ENCODE data around the gene DSG2.
"Not testable (repeated sequence)": the region's sequence is repeated elsewhere in the genome, so short reads cannot be mapped to it uniquely, and the experiment has no call there.

Gene DSG2

DNA sequence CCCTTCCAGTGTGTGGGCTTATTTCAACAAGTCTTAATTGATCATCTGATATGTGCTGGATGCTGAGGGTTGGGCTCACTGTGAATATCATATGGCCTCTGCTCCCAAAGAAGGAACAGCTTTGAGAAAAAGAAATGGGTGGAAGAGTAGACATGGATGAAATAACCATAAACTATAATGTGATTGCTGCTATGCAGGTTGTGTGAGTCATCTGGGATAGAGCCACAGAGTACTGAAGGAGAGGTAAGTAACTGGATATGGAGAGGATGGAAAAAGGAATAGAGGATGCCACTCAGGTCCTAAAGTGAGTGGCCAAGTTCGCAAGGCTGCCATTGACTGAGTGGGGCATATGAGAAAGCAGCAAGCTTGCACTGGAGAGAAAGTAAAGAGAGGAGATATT lies 8.7 kb upstream of the DSG2 start:
- no peak overlapping the region for H3K9ac ChIP-seq (ENCODE audit: low read length)
- H3K36me3 ChIP-seq (ENCODE audit: control insufficient read depth, insufficient read depth, low read length, severe bottlenecking), result no peaks in the 10 kb centered on the region
- H3K4me1 ChIP-seq (ENCODE audit: control insufficient read depth, insufficient read depth, low read length), result peaks cover 15% of the 10 kb centered on the region
- H3K27me3 ChIP-seq (replicated peaks; ENCODE audit: control insufficient read depth, insufficient read depth, low read length), result no peaks in the 10 kb centered on the region
- H3K4me3 ChIP-seq (ENCODE audit: low read length), result no peak overlapping the region
- no peak for DNase-seq (ENCODE audit: low read depth)
- H3K9me3 ChIP-seq (ENCODE audit: control insufficient read depth, low read length), result no peaks in the 10 kb centered on the region

DNA sequence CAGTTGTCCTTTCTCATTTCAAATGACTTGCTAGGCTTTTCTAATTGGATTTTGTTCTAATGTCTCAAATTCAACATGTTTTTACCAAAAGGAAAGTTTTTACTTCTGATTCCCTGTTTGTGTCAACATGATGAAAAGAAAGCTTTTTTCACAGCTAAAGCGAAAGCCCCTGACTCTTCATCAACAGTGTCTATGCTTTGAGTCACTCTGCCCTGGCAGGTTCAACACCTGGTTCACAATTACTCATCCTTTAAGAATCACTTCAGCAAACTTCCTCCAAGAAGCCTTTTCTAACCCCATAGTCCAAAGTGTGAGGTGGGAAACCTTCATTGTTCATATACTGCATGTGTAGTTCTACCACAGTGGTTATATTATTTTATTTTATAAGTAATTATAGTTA lies 7.6 kb upstream of the DSG2 start:
- Histone ChIP-seq H3K9ac (ENCODE audit: low read length) (no peak overlapping the region), H3K9me3 (ENCODE audit: control insufficient read depth, low read length) (no peaks in the 10 kb centered on the region), H3K27me3 (replicated peaks; ENCODE audit: control insufficient read depth, insufficient read depth, low read length) (peaks cover 1% of the 10 kb centered on the region), H3K4me3 (ENCODE audit: low read length) (no peak overlapping the region), H3K36me3 (ENCODE audit: control insufficient read depth, insufficient read depth, low read length, severe bottlenecking) (no peaks in the 10 kb centered on the region), H3K4me1 (ENCODE audit: control insufficient read depth, insufficient read depth, low read length) (peaks cover 15% of the 10 kb centered on the region)
- DNase-seq (ENCODE audit: low read depth), result no peak

DNA sequence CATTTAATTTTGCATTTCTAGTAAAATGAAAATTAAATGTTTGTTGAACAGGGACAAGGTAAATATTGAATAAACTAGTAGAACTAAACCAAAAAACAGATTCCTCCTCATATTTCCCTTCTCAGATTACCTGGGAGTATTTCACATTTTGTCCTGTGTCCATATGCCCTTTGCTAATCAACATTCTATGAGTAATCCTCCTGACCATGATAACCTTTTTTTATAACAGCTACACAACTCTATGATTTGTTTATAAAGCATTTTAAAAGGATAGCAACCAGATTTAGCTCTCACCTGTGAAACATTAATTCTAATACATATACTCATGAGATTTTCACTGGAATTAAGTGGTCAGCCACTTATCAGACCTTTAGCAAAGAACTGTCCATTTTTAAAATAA lies 7.1 kb upstream of the DSG2 start:
- H3K36me3 ChIP-seq (ENCODE audit: control insufficient read depth, insufficient read depth, low read length, severe bottlenecking), result no peaks in the 10 kb centered on the region
- H3K4me1 ChIP-seq (ENCODE audit: control insufficient read depth, insufficient read depth, low read length), result peaks cover 15% of the 10 kb centered on the region
- H3K27me3 ChIP-seq (replicated peaks; ENCODE audit: control insufficient read depth, insufficient read depth, low read length), result peaks cover 5% of the 10 kb centered on the region
- no peaks in the 10 kb centered on the region for H3K9me3 ChIP-seq (ENCODE audit: control insufficient read depth, low read length)
- no peak overlapping the region for H3K4me3 ChIP-seq (ENCODE audit: low read length)
- no peak overlapping the region for H3K9ac ChIP-seq (ENCODE audit: low read length)
- DNase-seq (ENCODE audit: low read depth), result no peak

DNA sequence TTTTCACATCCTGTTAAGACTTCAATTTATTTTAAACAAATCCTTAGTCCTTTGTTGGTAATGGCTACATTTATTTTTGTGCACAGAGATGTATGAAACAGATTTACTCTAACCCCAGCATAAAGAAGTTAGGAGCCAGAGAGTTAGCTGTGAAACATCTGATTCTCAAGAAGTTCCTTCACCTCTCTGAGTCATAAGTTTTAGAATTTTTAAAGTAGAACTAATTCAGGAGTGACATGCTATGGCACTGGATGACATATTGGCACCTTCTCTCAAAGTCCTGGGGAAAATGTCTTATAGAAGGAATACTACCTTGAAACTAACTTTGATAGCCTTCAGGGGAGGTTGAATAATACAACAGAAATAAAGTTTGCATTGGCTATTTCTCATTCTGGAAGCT lies 6.4 kb upstream of the DSG2 start:
- peaks cover 12% of the 10 kb centered on the region for H3K4me1 ChIP-seq (ENCODE audit: control insufficient read depth, insufficient read depth, low read length)
- peaks cover 5% of the 10 kb centered on the region for H3K27me3 ChIP-seq (replicated peaks; ENCODE audit: control insufficient read depth, insufficient read depth, low read length)
- no peaks in the 10 kb centered on the region for H3K36me3 ChIP-seq (ENCODE audit: control insufficient read depth, insufficient read depth, low read length, severe bottlenecking)
- no peak overlapping the region for H3K4me3 ChIP-seq (ENCODE audit: low read length)
- no peak for DNase-seq (ENCODE audit: low read depth)
- H3K9ac ChIP-seq (ENCODE audit: low read length), result no peak overlapping the region
- H3K9me3 ChIP-seq (ENCODE audit: control insufficient read depth, low read length), result no peaks in the 10 kb centered on the region

DNA sequence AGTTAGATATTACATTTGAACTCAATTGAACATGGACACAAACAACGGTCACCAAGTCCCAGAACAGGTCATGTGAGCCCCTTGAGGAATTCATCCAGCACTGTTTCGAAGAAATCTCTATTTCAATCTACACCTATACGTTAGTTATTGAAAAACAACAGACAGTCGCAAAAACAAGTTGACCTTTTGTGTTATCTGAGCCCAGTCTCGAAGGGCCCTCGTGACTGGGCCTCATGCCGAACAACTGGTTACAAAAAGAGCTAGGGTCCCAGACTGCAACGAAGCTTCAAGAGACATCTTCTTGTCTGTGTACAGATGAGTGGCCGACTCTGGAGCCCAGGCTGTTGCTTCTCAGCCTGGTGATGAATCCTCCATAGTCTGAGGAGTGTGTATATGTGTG lies 5.3 kb upstream of the DSG2 start:
- peaks cover 4% of the 10 kb centered on the region for H3K4me1 ChIP-seq (ENCODE audit: control insufficient read depth, insufficient read depth, low read length)
- no peak overlapping the region for H3K9ac ChIP-seq (ENCODE audit: low read length)
- H3K36me3 ChIP-seq (ENCODE audit: control insufficient read depth, insufficient read depth, low read length, severe bottlenecking), result no peaks in the 10 kb centered on the region
- H3K27me3 ChIP-seq (replicated peaks; ENCODE audit: control insufficient read depth, insufficient read depth, low read length), result peaks cover 8% of the 10 kb centered on the region
- no peak for DNase-seq (ENCODE audit: low read depth)
- no peaks in the 10 kb centered on the region for H3K9me3 ChIP-seq (ENCODE audit: control insufficient read depth, low read length)
- H3K4me3 ChIP-seq (ENCODE audit: low read length), result no peak overlapping the region

DNA sequence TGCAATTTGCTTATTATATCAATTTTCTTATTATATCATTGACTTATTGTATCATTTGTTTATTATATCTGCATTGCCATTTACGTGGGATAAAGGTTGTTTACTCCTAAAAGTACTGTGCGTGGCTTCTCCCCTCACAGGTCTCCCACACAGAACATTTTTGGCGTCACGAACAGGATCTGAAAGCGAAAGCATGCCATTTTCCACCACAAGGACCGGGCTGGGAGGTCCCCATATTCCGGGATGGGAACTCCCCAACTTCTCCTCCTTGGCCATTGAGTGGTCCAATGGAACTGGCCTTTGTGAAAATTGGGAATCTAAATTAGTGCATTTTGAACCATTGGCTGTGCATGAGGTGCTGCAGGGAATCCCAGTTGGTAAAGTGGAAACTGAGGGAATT lies 4.8 kb upstream of the DSG2 start:
- peaks cover 8% of the 10 kb centered on the region for H3K27me3 ChIP-seq (replicated peaks; ENCODE audit: control insufficient read depth, insufficient read depth, low read length)
- no peaks in the 10 kb centered on the region for H3K36me3 ChIP-seq (ENCODE audit: control insufficient read depth, insufficient read depth, low read length, severe bottlenecking)
- H3K9me3 ChIP-seq (ENCODE audit: control insufficient read depth, low read length), result no peaks in the 10 kb centered on the region
- no peak for DNase-seq (ENCODE audit: low read depth)
- H3K4me3 ChIP-seq (ENCODE audit: low read length), result no peak overlapping the region
- no peak overlapping the region for H3K9ac ChIP-seq (ENCODE audit: low read length)
- H3K4me1 ChIP-seq (ENCODE audit: control insufficient read depth, insufficient read depth, low read length), result no peaks in the 10 kb centered on the region

DNA sequence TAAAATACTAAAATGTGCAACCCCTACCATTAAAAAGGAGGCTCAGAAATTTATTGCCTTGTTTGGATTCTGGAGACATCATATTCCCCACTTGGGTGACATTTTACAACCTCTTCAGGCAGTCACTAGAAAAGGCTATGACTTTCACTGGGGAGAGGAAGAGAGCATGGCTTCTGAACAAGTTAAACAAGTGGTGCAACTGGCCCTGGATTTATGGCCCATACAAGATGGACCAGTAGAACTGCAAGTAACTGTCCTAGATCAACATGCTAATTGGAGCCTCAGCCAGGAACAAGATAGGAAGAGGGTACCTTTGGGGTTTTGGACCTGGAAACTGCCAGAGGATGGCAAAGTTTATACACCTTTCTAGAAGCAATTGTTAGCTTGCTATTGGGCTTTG lies 4.0 kb upstream of the DSG2 start:
- Histone ChIP-seq H3K36me3 (ENCODE audit: control insufficient read depth, insufficient read depth, low read length, severe bottlenecking) (no peaks in the 10 kb centered on the region), H3K4me3 (ENCODE audit: low read length) (no peak overlapping the region), H3K9ac (ENCODE audit: low read length) (no peak overlapping the region), H3K4me1 (ENCODE audit: control insufficient read depth, insufficient read depth, low read length) (no peaks in the 10 kb centered on the region), H3K27me3 (replicated peaks; ENCODE audit: control insufficient read depth, insufficient read depth, low read length) (peaks cover 9% of the 10 kb centered on the region), H3K9me3 (ENCODE audit: control insufficient read depth, low read length) (no peaks in the 10 kb centered on the region)
- DNase-seq (ENCODE audit: low read depth), result no peak

DNA sequence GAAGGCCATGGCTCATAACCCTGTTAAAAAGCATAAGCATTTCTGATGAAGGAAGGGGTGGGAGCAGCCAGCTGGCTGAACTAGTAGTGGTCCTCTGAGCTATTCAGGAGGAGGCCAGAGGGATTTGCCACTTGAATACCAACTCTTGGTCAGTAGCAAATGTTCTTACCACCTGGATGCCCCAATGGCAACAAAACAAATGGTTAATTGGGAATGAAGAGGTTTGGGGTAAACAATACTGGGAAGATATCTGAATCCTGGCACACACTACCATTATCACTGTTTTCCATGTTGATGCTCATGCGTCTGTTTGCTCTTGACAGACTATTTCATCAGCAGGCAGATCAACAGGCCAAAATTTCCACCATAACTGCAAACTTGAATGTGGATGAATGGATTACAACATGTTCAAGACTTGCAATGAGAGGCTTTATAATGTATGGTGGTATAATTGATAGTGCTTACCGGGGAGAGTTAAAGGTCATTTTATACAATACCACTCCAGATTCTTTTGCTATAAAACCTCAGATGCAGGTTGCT lies 3.2 kb upstream of the DSG2 start:
- not testable (repeated sequence) for H3K36me3 ChIP-seq (ENCODE audit: control insufficient read depth, insufficient read depth, low read length, severe bottlenecking); H3K4me1 ChIP-seq (ENCODE audit: control insufficient read depth, insufficient read depth, low read length); H3K9ac ChIP-seq (ENCODE audit: low read length); H3K9me3 ChIP-seq (ENCODE audit: control insufficient read depth, low read length); DNase-seq (ENCODE audit: low read depth); H3K4me3 ChIP-seq (ENCODE audit: low read length)
- H3K27me3 ChIP-seq (replicated peaks; ENCODE audit: control insufficient read depth, insufficient read depth, low read length), result peaks cover 16% of the 10 kb centered on the region

DNA sequence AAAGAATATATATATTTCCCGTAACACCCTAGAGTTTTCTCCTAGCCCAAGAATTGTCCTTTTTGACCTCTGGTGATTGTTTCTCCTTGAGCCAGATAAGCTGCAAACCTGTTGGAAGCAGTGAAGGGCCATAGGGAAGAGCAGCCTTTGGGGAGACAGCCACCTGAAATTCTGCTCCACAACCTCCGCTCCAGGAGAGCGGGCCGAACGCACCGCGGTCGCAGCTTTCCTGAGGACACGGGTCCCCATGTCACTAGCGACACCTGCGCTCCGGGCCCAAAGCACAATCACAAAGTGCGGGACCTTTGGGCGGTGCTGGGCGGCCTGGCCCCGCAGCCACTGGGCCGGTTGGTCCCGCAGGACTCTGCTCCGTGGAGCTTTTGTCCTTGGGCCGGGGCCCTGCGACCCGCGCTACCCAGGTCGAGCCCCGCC lies 557 bp upstream of the DSG2 start:
- no peaks in the 10 kb centered on the region for H3K36me3 ChIP-seq (ENCODE audit: control insufficient read depth, insufficient read depth, low read length, severe bottlenecking)
- H3K9ac ChIP-seq (ENCODE audit: low read length), result no peak overlapping the region
- no peaks in the 10 kb centered on the region for H3K9me3 ChIP-seq (ENCODE audit: control insufficient read depth, low read length)
- no peak for DNase-seq (ENCODE audit: low read depth)
- H3K27me3 ChIP-seq (replicated peaks; ENCODE audit: control insufficient read depth, insufficient read depth, low read length), result peaks cover 16% of the 10 kb centered on the region
- H3K4me3 ChIP-seq (ENCODE audit: low read length), result peak overlapping the region; percentile 82
- H3K4me1 ChIP-seq (ENCODE audit: control insufficient read depth, insufficient read depth, low read length), result no peaks in the 10 kb centered on the region

DNA sequence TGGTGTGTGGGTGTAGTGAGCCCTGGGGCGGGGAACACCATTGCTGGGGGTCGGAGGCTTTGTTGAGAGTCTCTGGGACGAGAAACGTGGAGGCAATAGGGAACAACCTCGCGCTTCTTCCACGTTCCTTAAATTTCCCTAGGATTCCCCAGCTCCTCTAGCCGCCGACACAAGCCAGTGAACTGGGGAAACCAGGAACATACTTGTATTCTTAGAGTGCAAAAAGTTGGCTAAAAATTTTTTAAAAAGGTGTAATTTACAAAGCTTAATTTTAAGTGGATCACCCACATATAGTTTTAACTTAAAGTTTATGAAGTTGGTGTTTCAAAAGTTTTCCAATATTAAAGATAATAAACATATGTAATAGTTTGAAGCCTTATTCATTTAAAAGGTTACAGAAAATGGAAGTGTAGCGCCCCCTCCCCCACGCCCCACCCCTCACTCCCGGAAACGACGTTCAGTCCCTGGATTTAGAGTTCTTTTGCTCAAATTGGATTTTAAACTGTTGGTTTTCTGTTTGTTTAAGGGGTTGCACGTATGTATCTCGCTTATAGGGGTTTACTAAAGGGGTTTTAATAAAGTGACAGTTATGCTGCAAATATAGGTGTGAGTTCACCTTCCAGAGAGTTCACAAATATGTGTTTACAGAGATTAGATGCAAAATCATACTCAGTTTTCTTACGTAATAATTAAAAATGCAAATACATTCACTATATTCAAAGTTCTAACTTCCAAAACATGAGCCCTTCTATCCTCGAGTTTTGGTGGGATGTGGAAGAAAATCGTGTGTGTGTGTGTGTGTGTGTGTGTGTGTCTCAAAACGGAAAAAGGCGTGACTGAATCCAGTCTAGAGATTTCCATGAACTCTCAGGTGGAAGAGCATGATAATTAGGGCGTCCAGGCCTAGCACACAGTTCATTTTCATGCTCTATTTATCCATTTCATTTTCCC lies 872 bp downstream of the DSG2 start:
- Histone ChIP-seq H3K9ac (ENCODE audit: low read length) (peak overlapping the region; percentile 39), H3K4me1 (ENCODE audit: control insufficient read depth, insufficient read depth, low read length) (no peaks in the 10 kb centered on the region), H3K9me3 (ENCODE audit: control insufficient read depth, low read length) (no peaks in the 10 kb centered on the region), H3K4me3 (ENCODE audit: low read length) (peak overlapping the region; percentile 82), H3K36me3 (ENCODE audit: control insufficient read depth, insufficient read depth, low read length, severe bottlenecking) (no peaks in the 10 kb centered on the region), H3K27me3 (replicated peaks; ENCODE audit: control insufficient read depth, insufficient read depth, low read length) (peaks cover 23% of the 10 kb centered on the region)
- DNase-seq (ENCODE audit: low read depth), result no peak

DNA sequence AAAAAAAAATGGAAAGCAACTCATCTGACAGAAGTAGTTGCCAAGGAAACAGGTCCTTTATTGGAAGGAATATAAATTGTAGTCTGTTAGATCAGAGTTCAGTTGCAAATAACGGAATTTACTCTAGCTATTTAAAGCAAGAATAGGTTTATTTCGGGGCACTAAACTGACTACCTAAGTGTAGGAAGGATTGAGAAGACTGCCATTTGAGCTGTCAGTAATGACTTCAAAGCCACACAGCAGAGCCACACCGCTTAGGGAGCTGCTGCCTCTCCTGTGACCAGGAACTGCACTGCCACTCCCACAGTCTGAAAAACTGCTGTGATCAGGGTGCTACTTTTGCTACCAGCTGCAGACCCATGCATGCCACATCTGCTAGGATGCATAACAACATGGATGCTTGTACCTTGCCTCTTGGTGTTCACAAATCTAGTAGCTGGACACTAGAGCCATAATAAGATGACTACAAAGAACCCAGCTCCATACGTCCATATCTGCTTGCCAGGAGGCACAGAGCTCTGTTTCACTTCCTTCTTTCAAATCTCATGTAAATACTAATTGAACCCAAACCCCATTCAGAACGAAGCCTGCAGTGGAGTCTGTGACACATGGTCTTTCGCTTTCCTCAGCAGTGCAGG lies 2.2 kb downstream of the DSG2 start:
- DNase-seq (ENCODE audit: low read depth), result no peak
- H3K4me1 ChIP-seq (ENCODE audit: control insufficient read depth, insufficient read depth, low read length), result no peaks in the 10 kb centered on the region
- H3K27me3 ChIP-seq (replicated peaks; ENCODE audit: control insufficient read depth, insufficient read depth, low read length), result peaks cover 36% of the 10 kb centered on the region
- no peak overlapping the region for H3K9ac ChIP-seq (ENCODE audit: low read length)
- H3K9me3 ChIP-seq (ENCODE audit: control insufficient read depth, low read length), result no peaks in the 10 kb centered on the region
- no peaks in the 10 kb centered on the region for H3K36me3 ChIP-seq (ENCODE audit: control insufficient read depth, insufficient read depth, low read length, severe bottlenecking)
- H3K4me3 ChIP-seq (ENCODE audit: low read length), result no peak overlapping the region
